Natural killer cell (primary cell): ENCODE measurements around the gene KIRREL3. TPM values are rescaled to one million over a fixed set of nuclear protein-coding genes. Genes with fewer than 3 reads are reported as not detected.
"Not testable (repeated sequence)": the region's sequence is repeated elsewhere in the genome, so short reads cannot be mapped to it uniquely, and the experiment has no call there.

Source experiments
- ATAC-seq, 3 donors: fragments of 150-1000 bp in 2 of 3; fragments of 200-7000 bp in 1 of 3; cut with Tn5 transposase; 1 replicate in 1 of 3; 2 replicates in 2 of 3; pipeline ENCODE4 v1.10.0; 2021; ENCODE audit warnings: mild to moderate bottlenecking in 2 of 3, moderate library complexity in 2 of 3
- DNase-seq, 2 donors: peaks; one replicate each; pipeline versions ENCODE4 v3.0.0 to v3.0.0-alpha.2; 2013 to 2021; ENCODE audit warnings: mixed read lengths in 1 of 2
- H3K27ac ChIP-seq: one replicate; pipeline ENCODE4 v1.5.1; 2013; ENCODE audit warnings: mild to moderate bottlenecking, low read length
- H3K27me3 ChIP-seq: one replicate; pipeline ENCODE4 v1.6.1; 2013; ENCODE audit warnings: low read length; ENCODE audit not compliant: control insufficient read depth, insufficient read depth
- H3K36me3 ChIP-seq: one replicate; pipeline ENCODE4 v1.6.1; 2013; ENCODE audit warnings: low read length; ENCODE audit not compliant: control insufficient read depth, insufficient read depth
- H3K4me1 ChIP-seq: one replicate; pipeline ENCODE4 v1.6.1; 2013; ENCODE audit warnings: low read length; ENCODE audit not compliant: control insufficient read depth, insufficient read depth
- H3K4me3 ChIP-seq: one replicate; pipeline ENCODE4 v1.5.1; 2013; ENCODE audit warnings: low read length
- H3K9me3 ChIP-seq: one replicate; pipeline ENCODE4 v1.6.1; 2013; ENCODE audit warnings: low read length; ENCODE audit not compliant: control insufficient read depth, insufficient read depth
- H3K27ac Mint-ChIP-seq, 2 donors: one replicate each; pipeline ENCODE4 v1.8.0; 2022; ENCODE audit warnings: mild to moderate bottlenecking in 2 of 2, mixed read lengths in 2 of 2, moderate library complexity in 1 of 2
- H3K27me3 Mint-ChIP-seq, 2 donors: one replicate each; pipeline ENCODE4 v1.8.0; 2022; ENCODE audit warnings: low read depth in 2 of 2, mixed read lengths in 2 of 2
- H3K36me3 Mint-ChIP-seq: one replicate; pipeline ENCODE4 v1.8.0; 2022; ENCODE audit warnings: mixed read lengths
- H3K4me1 Mint-ChIP-seq, 2 donors: one replicate each; pipeline ENCODE4 v1.8.0; 2022; ENCODE audit warnings: mixed read lengths in 2 of 2
- H3K4me3 Mint-ChIP-seq: one replicate; pipeline ENCODE4 v1.8.0; 2022; ENCODE audit warnings: mild to moderate bottlenecking, moderate library complexity, mixed read lengths
- H3K9me3 Mint-ChIP-seq, 2 donors: one replicate each; pipeline ENCODE4 v1.8.0; 2022; ENCODE audit warnings: mixed read lengths in 2 of 2
- CTCF ChIP-seq: fragments of 200-600 bp; IDR thresholded peaks from one replicate; pipeline ENCODE4 v1.8.0; 2022; ENCODE audit warnings: antibody characterized with exemption
- WGBS: methylation state at CpG from one replicate; pipeline ENCODE4 v1.1.7; 2013; ENCODE audit warnings: missing lambda C conversion rate; ENCODE audit not compliant: insufficient coverage; 5-methylcytosine and 5-hydroxymethylcytosine counted together
- intact Hi-C: fragments of 100-400 bp; cut with micrococcal nuclease; formaldehyde crosslinking; loops from one replicate; pipeline ENCODE4 v1.14.2; 2022
- total RNA-seq, 4 donors: library from RNA; stranded (reverse); fragments of 120-200 nt in 1 of 4; gene quantifications; one replicate each; pipeline versions ENCODE4 v1.2.3 to v1.2.4, GENCODE V29; 2013 to 2022

KIRREL3 gene
- total RNA-seq, 3 donors from 2014 or later (not counting 1 experiment from before 2014, with no cell fraction given): not detected

GRCh38 chr11:126378763-126379162 is 621.8 kb downstream of the KIRREL3 start:
- ATAC-seq: no peak
- Mint-ChIP-seq H3K4me3 (no peak overlapping the region), H3K27ac (no peak overlapping the region), H3K36me3 (no peaks in the 10 kb centered on the region), H3K27me3 (no peaks in the 10 kb centered on the region), H3K9me3 (no peaks in the 10 kb centered on the region), H3K4me1 (peaks cover 10 to 30% of the 10 kb centered on the region in 2 donors)
- intact Hi-C loops: no loop called here
- H3K27ac ChIP-seq: no peak overlapping the region
- TF ChIP-seq CTCF: no peak
- 95% methylated on average over 4 of the region's 4 CpGs for WGBS
- no peaks in the 10 kb centered on the region for H3K27me3 ChIP-seq
- no peak overlapping the region for H3K4me3 ChIP-seq
- H3K9me3 ChIP-seq: no peaks in the 10 kb centered on the region
- H3K36me3 ChIP-seq: no peaks in the 10 kb centered on the region
- DNase-seq: no peak
- H3K4me1 ChIP-seq: peaks cover 9% of the 10 kb centered on the region

- H3K4me3 Mint-ChIP-seq: no peak overlapping the region
- no peaks in the 10 kb centered on the region for H3K36me3 Mint-ChIP-seq
- intact Hi-C loops: no loop called here
- ATAC-seq (no peak), DNase-seq (no peak)
- no peaks in the 10 kb centered on the region for H3K27me3 Mint-ChIP-seq
- Histone ChIP-seq H3K27ac (no peak overlapping the region), H3K36me3 (no peaks in the 10 kb centered on the region), H3K9me3 (no peaks in the 10 kb centered on the region), H3K27me3 (no peaks in the 10 kb centered on the region), H3K4me1 (no peaks in the 10 kb centered on the region), H3K4me3 (no peak overlapping the region)
- H3K27ac Mint-ChIP-seq: peak overlapping the region in 1 of 2 donors; percentile 62
- H3K4me1 Mint-ChIP-seq: peaks cover 22 to 40% of the 10 kb centered on the region in 2 donors
- 91% methylated on average over 7 of the region's 7 CpGs for WGBS
- no peaks in the 10 kb centered on the region for H3K9me3 Mint-ChIP-seq
- TF ChIP-seq CTCF: no peak
Measured at GRCh38 chr11:126375726-126376125, 624.8 kb downstream of the KIRREL3 start.

- H3K27me3 ChIP-seq, DNase-seq, H3K4me3 ChIP-seq, H3K36me3 Mint-ChIP-seq, intact Hi-C loops, H3K36me3 ChIP-seq, H3K27me3 Mint-ChIP-seq, H3K9me3 ChIP-seq, ATAC-seq, H3K9me3 Mint-ChIP-seq, H3K27ac Mint-ChIP-seq, H3K27ac ChIP-seq, H3K4me3 Mint-ChIP-seq, H3K4me1 ChIP-seq: not testable (repeated sequence)
- 98% methylated on average over 16 of the region's 28 CpGs for WGBS
- H3K4me1 Mint-ChIP-seq: peaks cover 27 to 43% of the 10 kb centered on the region in 2 donors
Measured at GRCh38 chr11:126374562-126375300, 625.8 kb downstream of the KIRREL3 start.

- H3K27me3 Mint-ChIP-seq, H3K27ac ChIP-seq, H3K4me1 ChIP-seq, H3K9me3 ChIP-seq, H3K36me3 ChIP-seq, H3K4me3 Mint-ChIP-seq, H3K4me3 ChIP-seq, H3K27me3 ChIP-seq, DNase-seq, H3K36me3 Mint-ChIP-seq, intact Hi-C loops, ATAC-seq, H3K9me3 Mint-ChIP-seq: not testable (repeated sequence)
- WGBS: 89% methylated on average over 11 of the region's 12 CpGs
- peaks cover 25 to 53% of the 10 kb centered on the region in 2 donors for H3K4me1 Mint-ChIP-seq
- peak overlapping the region in 1 of 2 donors; percentile 39 for H3K27ac Mint-ChIP-seq
Measured at GRCh38 chr11:126373389-126374066, 627.0 kb downstream of the KIRREL3 start.
